Stimulated activated CD4-positive, alpha-beta T cell treated with anti-CD3 and anti-CD28 coated beads, TNF-alpha, amount 100 ng/mL, for 48 hours (primary cell): Measurements from ENCODE around the gene PRUNE2.

ENCODE experiments used
- DNase-seq, 3 donors: peaks; one replicate each; pipeline ENCODE4 v3.0.0-alpha.2; 2020; ENCODE audit warnings: low read depth in 3 of 3

The PRUNE2 gene

DNA sequence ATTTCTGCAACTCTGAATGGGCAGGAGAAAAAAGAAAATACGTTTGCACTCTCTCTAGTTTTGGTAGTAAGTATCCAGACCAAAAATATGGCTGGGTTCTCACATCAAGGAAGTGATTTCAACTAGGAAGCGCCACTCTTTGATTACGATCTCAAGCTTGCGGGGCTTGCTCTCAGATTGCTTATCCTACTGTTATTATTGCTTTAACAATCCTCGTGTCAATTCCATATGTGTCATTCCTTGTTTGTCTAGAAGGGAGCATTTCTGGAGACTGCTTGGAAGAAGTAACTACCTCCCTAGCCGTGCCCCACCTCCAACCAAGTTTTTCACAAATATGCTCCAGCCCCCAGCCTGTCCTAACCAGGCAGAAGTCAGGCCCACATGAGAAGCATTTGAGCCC, 3.5 kb downstream of the PRUNE2 start:
- no peak for DNase-seq

DNA sequence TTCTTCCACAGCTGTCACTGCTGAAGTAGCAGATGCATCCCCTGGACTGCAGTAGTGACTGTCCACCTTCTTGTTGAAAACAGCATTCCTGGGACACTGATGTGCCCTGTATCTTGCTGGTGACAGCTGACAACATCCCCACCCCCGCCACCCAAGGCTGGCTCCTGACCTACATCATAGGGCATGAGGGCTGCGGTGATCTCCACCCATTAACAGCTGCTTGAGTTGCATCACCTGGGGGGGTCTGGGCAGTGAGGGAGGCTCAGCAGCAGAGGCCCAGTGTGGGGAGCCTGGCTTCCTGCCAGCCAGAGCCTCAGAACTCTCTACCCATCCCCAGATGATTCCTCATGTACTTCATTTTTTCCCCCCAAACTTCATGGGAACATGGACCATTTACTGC, 4.1 kb downstream of the PRUNE2 start:
- no peak for DNase-seq

DNA sequence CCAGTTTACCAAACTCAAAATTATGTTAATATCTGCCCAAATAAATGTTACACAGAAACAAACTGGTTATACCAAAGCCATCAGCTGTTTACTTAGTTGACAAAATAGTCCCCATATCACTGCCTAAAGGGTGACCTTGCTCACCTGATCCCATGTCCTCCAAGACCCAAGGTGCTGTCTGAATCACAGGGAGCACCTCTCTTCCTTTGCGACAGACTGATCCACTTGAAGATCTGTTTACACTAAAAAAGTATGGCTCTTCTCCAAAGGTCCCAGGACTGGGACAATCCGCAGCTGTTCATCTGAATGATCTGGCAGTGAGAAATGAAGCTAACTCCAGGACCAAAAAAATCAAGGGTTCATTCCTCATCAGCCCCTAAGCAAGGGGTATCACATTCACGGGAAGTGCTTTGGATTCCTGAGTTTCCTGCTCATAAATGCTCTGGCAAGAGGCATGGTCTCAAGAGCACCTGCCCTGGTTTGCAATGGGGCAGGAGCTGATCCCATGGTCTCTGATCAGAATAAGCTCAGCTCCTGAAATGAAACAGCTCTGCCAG, 5.0 kb downstream of the PRUNE2 start:
- no peak for DNase-seq

DNA sequence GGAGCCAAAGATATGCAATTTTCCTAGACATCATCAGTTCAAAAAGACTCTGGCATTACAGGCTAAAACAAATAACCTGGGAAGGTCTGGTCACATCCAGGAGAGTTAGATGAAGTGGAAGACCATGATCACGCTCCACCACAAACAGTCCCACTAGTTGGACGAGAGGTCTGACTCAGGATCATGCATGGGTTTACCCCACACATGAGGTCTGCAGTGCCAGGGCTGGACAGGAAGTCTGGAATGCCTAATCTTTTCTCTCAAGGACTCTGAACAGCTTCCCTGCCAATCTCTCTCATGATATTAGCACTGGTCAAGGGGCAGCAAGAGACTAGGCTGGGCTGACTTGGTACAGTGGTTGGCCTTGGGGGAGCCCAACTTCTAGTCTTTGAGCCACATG, 7.1 kb downstream of the PRUNE2 start:
- DNase-seq, result no peak

DNA sequence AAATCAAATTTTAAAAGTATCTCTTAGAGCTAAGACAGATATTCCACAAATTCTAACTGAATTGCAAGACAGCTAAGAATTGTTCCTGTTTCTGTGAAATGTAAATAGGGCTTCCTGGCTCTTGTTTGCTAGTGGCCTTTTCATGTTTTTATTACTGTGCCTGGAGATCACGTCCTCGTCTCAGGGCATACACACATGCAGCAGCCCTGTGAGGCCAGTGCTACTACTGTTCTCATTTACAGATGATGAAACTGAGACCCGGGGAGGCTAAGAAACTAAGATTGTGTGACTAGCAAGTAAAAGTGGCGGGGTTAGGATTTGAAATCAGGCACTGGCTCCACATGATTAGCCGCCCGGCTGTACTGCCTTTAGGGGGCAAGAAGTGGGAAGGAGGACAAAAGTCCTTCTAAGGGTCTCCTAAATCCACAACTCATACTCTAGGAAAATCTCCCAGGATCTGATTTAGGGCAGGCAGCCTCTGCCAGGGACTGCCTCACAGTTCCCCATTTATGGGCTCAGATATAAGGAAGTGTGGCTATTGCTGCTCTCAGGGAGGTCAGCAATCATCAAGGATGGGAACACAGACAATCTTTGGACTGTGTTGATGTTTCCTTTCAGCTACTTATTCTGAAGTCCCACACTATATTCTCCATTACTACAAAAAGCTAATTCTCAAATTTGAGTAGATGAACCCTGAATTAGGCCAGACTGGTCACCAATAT, 7.9 kb downstream of the PRUNE2 start:
- no peak for DNase-seq

DNA sequence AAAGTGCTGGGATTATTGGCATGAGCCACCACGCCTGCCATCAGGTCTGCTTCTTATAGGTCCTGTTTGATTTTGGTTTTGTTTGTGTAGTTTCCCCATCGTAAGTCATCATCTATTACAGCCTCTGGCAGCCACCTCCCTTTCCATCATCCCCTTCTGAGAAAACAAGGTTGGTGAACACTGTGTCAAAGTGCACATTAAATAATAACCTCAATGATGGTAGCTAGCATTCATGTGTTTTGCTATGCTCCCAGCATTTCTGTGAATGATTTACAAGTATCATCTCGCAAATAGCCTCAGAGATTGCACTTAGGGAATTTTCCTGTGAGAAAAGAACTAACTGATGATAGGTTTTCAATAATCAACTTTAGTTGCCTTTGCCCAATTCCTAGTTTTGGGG, 9.9 kb downstream of the PRUNE2 start:
- no peak for DNase-seq

DNA sequence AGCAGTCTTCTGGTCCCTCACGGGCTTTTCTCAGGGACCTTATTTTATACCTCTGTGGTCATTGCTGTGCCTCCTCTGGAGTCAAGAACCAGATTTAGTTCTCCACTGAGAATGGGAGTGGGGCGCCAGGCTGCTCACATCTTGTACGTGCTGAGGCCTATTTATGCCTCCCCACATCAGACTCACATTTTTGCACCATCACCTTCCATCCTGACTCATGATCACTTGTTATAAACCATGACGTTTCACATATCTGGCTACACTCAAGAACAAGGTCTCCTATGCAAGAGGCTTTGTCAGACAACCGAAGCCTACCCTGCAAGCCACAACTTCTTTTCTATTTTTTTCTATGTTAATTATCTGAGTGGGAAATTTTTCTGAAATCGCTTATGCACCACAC, 10.7 kb downstream of the PRUNE2 start:
- no peak for DNase-seq

DNA sequence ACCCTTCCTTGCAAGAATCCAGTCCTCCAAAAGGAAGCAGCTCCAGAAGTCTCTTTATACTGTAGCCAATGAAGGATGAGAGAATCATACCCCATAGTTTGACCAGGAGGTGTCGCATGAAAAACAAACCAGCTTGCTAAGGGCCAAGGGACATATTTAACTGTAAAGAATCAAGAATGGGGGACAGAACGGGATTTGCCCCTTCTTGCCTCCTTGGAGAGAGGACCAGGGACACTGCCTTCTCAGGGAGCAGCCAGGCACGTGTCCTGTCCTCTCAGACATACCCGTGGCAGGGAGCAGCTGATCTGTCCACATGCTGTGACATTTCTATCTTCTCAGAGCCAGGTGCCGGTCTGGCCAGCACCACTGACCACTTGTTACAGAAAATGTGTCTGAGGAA, 11.7 kb downstream of the PRUNE2 start:
- DNase-seq, result no peak

DNA sequence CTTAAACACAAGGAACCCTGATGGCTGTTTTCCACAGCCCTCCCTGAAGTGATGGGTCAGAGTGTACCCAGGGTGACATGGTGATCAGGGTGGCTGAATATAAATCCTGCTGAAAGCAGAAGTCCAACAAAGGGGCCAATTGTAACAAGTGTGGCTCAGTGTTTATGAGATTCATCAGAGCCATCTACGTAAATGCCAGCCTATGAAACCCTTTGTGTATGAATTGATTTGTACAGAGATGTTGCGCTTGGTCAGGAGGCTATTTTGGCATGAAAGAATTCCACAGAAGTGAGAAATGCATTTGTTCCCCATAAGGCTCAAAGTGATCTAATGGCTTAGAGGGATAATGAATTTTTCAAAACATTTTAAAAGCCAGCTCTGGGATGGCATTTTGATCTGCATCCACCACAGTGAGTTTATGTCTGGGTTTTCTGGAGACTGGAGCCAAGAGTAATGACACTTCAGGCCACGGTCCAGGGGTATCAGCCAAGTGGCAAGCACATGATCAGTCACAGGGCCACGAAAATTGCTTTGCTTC, 12.4 kb downstream of the PRUNE2 start:
- no peak for DNase-seq

DNA sequence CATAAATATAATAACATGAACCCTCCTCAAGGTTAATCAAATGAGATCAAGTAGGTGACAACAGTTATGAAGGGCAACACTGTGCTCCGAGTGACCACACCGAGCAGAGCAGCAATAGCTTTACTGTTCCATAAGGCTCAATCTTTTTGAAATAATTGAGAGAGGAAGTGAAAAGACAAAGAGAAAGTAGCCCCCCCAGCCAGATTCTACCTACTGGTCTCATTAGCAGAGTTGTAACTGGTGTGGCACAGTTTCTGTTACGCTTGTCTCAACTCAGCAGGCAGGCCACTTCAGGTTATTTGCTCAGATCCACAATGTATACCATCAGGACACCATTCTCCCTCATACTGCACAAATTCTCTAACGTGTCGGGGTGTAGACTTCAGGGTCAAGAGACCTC, 14.0 kb downstream of the PRUNE2 start:
- DNase-seq, result no peak

DNA sequence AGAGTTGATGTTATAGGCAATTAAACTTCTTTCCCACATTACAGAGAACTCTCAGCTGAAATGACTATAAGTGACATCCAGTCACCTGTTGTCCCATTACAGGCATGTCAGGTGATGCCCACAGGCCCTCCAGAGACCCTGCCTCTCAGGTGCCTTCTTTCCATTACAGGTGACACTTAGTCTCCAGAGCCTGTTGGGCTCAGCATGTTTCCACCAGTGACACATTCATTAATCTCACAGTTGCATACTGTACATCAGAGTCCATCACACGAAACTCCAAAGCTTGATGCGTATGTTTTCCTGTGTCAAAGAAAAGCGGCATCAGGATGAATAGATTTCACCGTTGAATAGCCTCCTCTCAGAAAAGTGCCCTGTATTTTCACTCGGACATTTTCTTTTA, 14.6 kb downstream of the PRUNE2 start:
- no peak for DNase-seq

DNA sequence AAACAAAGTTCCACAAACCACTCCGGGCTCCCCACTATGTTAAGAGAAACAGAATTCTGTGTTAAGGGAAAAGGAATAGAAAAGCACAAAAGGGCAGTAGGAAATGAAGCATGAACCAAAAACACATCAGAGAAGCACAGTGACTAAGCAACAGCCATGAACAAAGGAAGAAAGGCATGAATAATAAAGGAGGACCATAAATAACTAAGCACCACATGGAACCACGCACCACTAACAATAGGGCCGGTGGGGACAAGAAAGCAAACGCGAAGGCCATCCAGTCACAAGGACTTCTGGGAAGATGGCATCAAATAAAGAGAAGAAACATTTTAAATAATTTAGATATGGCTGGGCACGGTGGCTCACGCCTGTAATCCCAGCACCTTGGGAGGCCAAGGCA, 18.0 kb downstream of the PRUNE2 start:
- DNase-seq, result no peak

DNA sequence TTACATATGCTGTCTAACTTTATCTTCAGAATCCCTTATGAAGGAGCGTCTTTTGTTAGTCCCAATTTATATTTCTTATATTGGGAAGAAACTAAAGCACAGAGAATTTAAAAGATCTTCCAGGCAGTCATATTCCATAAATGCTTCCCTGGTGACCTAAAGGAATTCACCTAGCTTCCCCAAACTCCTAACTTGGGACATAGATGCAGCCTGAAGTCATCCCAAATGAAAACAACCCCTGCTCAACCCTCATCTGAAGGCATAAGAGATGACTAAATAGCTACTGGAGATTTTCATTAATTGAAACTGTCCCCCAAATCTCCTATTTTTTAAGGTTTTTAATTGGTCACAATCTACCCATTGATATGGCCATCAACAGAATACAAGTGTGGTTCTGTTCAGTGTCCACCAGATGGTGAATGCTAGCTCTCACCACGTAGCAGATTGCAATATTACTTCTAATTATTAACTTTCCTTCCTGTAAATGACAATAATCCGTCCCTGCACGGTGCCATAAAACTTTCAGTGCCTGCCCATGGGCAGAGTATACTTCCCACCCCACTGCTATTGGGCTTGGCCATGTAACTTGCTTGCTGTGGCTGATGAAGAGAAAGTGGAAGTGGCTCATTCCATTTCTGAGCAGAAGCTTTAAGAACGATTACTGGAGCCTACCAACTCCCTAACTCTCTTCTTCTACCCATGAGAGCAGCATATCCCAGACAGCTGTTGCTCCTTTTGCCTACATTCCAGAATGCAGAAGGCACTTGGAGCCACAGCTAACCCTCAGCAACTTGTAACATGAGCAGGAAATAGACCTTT, 18.7 kb downstream of the PRUNE2 start:
- no peak for DNase-seq

DNA sequence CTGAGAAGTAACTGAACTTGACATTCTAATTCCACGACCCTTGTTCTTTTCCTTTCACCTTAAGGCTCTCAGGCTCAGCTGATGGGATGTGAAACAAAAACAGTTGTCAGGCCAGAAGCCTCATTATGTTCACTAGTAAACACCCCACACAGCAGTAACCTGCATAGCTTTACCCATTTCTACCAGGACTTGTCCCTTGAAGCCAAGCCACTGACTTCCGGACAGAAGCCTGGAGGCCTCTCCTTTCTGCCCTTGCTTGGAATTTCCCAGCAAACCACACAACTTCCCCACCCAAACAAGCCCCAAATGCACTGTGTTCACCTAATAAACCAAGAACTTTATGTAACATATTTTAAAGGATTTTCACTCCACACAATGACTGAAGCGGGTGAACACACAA, 19.6 kb downstream of the PRUNE2 start:
- DNase-seq, result no peak

DNA sequence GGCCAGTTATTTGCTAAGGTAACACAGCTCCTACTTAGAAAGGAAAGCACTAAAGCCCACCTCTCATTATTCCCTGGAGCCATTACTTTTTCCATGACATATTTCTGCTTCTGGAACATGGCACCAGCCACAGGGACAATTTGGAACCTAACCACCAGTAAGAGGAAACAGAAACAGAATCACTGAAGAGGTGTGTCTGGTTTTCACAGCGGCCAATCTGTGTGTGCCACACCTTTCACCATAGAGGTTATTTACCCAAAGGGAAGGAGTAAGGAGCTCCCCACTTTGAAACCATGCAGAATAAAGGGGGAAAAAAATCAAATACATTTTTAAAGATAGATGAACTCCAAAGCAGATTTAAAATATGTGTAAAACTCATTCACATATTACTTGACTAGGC, 21.1 kb downstream of the PRUNE2 start:
- DNase-seq, result no peak

DNA sequence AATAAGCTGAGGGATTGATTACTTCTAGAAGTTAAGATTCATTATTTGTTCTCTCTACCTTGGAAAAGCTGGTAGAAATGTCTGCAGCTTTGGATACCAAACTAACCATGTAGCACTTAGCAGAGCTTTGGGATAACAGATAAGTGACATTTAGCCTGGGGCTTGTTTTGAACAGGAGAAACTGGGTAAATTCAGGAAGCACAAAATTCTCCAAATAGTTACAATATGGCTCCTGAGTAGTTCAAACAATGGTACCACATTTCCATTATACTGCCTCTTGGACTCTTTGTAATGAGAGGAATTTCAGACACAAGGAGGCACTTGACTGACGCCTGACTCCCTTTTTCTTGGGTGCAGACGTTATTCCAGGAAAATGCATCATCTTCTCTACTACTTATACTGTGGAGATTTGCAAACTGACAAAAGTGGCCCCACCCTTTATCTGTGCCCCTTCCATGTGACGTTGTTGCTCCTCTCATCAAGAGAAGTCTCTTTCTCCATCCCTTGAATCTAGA, 22.5 kb downstream of the PRUNE2 start:
- no peak for DNase-seq

DNA sequence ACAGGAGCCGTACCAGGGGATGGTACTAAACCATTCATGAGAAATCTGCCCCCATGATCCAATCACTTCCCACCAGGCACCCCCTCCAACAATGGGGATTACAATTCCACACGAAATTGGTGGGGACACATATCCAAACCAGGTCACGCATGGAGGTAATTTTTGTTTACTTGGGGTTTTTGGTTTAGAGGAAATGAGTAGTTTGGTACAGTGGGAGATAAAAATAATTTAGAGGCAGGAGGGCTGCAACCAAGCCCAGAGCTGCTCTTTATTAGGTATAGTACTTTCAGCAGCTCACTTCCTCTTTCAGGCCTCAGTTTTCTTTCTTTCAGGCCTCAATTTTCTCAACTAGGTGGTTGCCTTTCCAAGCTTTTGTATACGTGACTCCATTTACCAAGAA, 23.2 kb downstream of the PRUNE2 start:
- DNase-seq, result no peak

DNA sequence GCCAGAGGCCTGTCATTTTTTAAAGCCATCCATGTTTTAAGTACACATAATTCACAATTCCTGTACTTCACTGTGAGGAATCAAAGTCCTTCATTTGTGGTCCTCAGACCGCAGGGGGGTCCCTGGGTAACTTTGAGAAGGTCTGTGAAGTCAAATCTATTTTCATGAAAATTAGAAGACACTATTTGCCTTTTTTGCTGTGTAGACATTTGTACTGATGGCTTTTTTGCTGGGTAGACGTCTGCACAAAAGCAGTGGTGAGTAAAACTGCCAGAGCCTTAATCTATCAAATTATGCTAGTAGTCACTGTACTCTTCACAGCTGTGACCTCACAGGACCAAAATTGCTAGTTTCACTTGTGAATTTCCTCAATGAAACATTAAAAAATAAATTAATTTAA, 25.7 kb downstream of the PRUNE2 start:
- no peak for DNase-seq

DNA sequence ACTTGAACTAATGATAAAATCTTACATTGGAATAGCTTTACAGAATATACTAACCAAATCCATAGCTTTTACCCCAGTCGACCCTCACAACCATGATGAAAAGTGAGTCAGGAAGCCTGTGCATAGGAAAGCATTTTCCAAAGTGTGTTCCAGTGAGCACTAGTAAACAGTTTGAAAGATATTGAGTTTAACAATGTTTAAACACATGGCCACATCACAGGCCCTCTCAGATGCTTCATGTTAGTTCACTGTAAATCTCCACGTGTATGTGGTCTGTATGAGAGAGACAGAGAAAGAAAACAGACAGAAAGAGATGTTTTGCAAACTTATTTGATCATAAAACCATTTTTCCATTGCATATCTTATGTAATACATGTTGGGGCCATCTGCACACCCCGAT, 27.0 kb downstream of the PRUNE2 start:
- no peak for DNase-seq

DNA sequence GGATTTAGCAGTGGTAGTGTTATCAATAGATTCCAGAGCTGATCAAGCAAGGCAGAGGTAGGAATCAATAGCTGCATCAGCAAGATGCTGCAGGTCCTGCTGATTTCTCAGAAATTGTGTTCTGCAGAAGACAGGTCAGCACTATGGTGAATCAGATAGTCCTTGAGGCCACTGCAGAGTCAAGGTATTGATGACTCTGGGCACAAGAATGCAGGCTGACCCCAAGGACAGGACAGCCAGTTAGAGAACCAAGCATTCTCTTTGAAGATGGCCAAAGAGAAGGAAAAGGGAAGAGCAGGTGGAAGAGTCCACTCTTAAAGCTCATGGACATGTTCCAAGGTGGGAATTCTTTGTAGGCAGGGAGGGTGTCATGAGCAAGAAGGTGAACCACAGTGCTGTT, 28.0 kb downstream of the PRUNE2 start:
- DNase-seq, result no peak

DNA sequence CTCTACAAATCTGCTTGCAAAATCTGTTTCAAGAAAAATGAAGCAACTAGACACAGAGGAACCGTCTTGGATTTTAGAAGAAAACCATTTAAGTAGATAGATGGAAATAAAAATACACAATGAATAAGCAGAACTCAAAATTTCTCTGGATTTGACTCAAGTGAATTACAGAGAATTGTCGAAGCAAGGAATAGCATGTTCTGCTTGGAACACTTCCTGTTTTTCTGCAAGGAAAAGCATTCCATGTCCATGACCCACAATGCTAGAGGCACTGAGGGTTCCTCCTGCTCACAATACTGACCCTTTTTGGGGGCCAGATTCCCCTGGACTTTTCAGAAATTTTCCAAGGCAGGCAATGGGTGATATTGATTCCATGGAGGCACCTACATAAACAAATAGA, 29.8 kb downstream of the PRUNE2 start:
- no peak for DNase-seq

DNA sequence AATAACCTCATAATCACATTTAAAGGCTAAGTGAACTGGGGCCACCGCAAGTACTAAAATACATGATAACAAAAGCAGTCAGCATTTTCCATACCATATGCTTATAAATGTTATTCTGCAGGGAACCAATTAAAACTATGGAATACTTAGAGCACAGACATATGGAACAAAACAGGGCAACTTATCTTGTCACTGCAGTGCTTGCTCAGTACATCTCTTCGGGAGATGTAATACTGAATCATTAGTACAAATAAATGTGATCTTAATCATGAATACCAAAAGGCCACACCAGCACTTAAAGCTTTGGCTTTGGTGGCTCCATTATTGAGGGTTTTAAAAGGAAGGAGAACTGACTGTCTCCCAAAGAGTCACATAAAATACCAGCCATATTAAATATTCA, 32.1 kb downstream of the PRUNE2 start:
- no peak for DNase-seq
